ENCODE data around the gene BABAM1.
A peak's percentile ranks its signal among the peaks of the same experiment; 100 is the strongest.

The BABAM1 gene

DNA sequence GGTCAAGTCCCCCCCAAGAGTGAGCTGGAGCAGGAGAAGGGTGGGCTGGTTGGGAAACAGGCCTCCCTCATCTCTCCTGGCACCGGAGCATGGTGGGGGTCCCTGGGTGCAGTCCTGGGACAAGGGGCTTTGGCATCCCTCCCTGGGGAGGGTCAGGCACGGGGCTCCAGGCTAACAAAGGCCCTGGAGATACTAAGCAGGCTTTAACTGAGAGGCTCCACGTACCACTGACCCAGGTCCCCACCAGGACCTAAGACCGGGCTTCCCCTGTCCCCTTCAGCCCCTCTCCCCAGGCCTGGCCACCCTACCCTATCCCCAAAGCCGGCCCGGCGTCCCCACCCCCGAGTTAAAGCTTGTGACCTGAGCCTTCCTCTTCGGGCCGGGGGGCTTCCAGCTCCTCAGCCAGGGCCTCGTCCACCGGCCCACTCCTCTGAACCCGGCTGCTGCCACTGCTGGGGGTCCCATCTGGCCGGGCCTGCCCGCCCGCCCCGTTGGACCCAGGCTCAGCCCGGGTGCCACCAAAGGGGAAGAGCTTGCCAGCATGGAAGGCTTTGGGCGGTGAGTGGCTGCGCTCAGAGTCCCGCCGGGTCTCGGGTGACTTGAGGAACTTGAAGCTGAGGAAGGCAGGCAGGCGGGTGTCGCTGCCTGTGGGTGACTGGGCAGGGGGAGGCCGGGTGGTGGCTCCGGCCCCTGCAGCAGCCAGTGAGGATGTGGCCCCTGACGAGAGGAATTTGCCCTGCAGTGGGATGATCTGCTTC lies 57.3 kb downstream of the BABAM1 start:
- Histone ChIP-seq H3K27ac (ENCODE audit: low read depth, low read length) (no peak overlapping the region), H3K4me1 (ENCODE audit: control insufficient read depth in 1 of 2, insufficient read depth in 2 of 2, low read length in 2 of 2) (peaks cover 0 to 10% of the 10 kb centered on the region in 2 donors), H3K27me3 (ENCODE audit: control insufficient read depth in 1 of 2, insufficient read depth in 2 of 2, low read length in 2 of 2) (peaks cover 3 to 6% of the 10 kb centered on the region in 2 donors), H3K4me3 (ENCODE audit: low read depth in 1 of 2, low read length in 2 of 2) (no peak overlapping the region), H3K36me3 (ENCODE audit: control insufficient read depth in 1 of 2, insufficient read depth in 2 of 2, low read length in 2 of 2) (peaks cover 23 to 25% of the 10 kb centered on the region in 2 donors), H3K9me3 (ENCODE audit: control insufficient read depth in 1 of 2, low read length in 2 of 2) (no peaks in the 10 kb centered on the region), H3K9ac (ENCODE audit: low read depth in 1 of 2, low read length in 2 of 2) (no peak overlapping the region)

- Histone ChIP-seq H3K27ac (ENCODE audit: low read depth, low read length) (no peak overlapping the region), H3K27me3 (ENCODE audit: control insufficient read depth in 1 of 2, insufficient read depth in 2 of 2, low read length in 2 of 2) (peaks cover 9 to 12% of the 10 kb centered on the region in 2 donors), H3K9ac (ENCODE audit: low read depth in 1 of 2, low read length in 2 of 2) (no peak overlapping the region), H3K4me3 (ENCODE audit: low read depth in 1 of 2, low read length in 2 of 2) (no peak overlapping the region), H3K36me3 (ENCODE audit: control insufficient read depth in 1 of 2, insufficient read depth in 2 of 2, low read length in 2 of 2) (peaks cover 19 to 20% of the 10 kb centered on the region in 2 donors), H3K4me1 (ENCODE audit: control insufficient read depth in 1 of 2, insufficient read depth in 2 of 2, low read length in 2 of 2) (peaks cover 0 to 11% of the 10 kb centered on the region in 2 donors), H3K9me3 (ENCODE audit: control insufficient read depth in 1 of 2, low read length in 2 of 2) (no peaks in the 10 kb centered on the region)
These were observed 57.9 kb downstream of the BABAM1 start for GRCh38 chr19:17325133-17325532.

DNA sequence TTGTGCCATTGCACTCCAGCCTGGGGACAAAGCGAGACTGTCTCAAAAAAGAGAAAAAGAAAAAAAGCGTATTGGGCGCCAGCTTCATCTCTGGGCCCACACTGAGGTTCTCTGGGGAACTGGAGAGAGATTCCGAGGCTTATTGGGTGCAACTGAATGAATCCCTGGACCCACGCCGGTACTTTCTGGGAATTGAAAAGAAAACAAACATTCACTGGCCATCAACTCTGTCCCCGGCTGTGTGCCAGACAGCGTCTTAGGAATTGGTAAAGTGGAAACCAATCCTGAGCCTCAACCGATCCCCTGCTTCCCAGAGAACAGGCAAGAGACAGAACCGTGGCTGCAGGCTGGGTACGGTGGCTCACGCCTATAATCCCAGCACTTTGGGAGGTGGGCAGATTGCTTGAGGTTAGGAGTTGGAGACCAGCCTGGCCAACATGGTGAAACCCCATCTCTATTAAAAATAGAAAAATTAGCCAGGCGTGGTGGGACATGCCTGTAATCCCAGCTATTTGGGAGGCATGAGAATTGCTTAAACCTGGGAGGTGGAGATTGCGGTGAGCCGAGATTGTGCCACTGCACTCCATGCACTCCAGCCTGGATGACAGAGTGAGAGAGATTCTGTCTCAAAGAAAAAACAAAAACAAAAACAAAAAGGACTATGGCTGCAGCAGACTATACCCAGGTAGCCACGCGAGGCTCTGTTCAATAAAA lies 58.8 kb downstream of the BABAM1 start:
- Histone ChIP-seq H3K36me3 (ENCODE audit: control insufficient read depth in 1 of 2, insufficient read depth in 2 of 2, low read length in 2 of 2) (peaks cover 11 to 13% of the 10 kb centered on the region in 2 donors), H3K27me3 (ENCODE audit: control insufficient read depth in 1 of 2, insufficient read depth in 2 of 2, low read length in 2 of 2) (peaks cover 18 to 21% of the 10 kb centered on the region in 2 donors), H3K9me3 (ENCODE audit: control insufficient read depth in 1 of 2, low read length in 2 of 2) (no peaks in the 10 kb centered on the region), H3K4me3 (ENCODE audit: low read depth in 1 of 2, low read length in 2 of 2) (no peak overlapping the region), H3K9ac (ENCODE audit: low read depth in 1 of 2, low read length in 2 of 2) (no peak overlapping the region), H3K4me1 (ENCODE audit: control insufficient read depth in 1 of 2, insufficient read depth in 2 of 2, low read length in 2 of 2) (peaks cover 0 to 16% of the 10 kb centered on the region in 2 donors), H3K27ac (ENCODE audit: low read depth, low read length) (no peak overlapping the region)

GRCh38 chr19:17326595-17326966 lies 59.3 kb downstream of the BABAM1 start:
- Histone ChIP-seq H3K9me3 (ENCODE audit: control insufficient read depth in 1 of 2, low read length in 2 of 2) (no peaks in the 10 kb centered on the region), H3K27ac (ENCODE audit: low read depth, low read length) (no peak overlapping the region), H3K4me1 (ENCODE audit: control insufficient read depth in 1 of 2, insufficient read depth in 2 of 2, low read length in 2 of 2) (peaks cover 0 to 17% of the 10 kb centered on the region in 2 donors), H3K9ac (ENCODE audit: low read depth in 1 of 2, low read length in 2 of 2) (no peak overlapping the region), H3K36me3 (ENCODE audit: control insufficient read depth in 1 of 2, insufficient read depth in 2 of 2, low read length in 2 of 2) (peaks cover 6 to 9% of the 10 kb centered on the region in 2 donors), H3K27me3 (ENCODE audit: control insufficient read depth in 1 of 2, insufficient read depth in 2 of 2, low read length in 2 of 2) (peaks cover 19 to 25% of the 10 kb centered on the region in 2 donors), H3K4me3 (ENCODE audit: low read depth in 1 of 2, low read length in 2 of 2) (no peak overlapping the region)

- Histone ChIP-seq H3K27ac (ENCODE audit: low read depth, low read length) (no peak overlapping the region), H3K4me1 (ENCODE audit: control insufficient read depth in 1 of 2, insufficient read depth in 2 of 2, low read length in 2 of 2) (peaks cover 0 to 14% of the 10 kb centered on the region in 2 donors), H3K4me3 (ENCODE audit: low read depth in 1 of 2, low read length in 2 of 2) (no peak overlapping the region), H3K36me3 (ENCODE audit: control insufficient read depth in 1 of 2, insufficient read depth in 2 of 2, low read length in 2 of 2) (peaks cover 0 to 6% of the 10 kb centered on the region in 2 donors), H3K9ac (ENCODE audit: low read depth in 1 of 2, low read length in 2 of 2) (no peak overlapping the region), H3K27me3 (ENCODE audit: control insufficient read depth in 1 of 2, insufficient read depth in 2 of 2, low read length in 2 of 2) (peaks cover 19 to 25% of the 10 kb centered on the region in 2 donors), H3K9me3 (ENCODE audit: control insufficient read depth in 1 of 2, low read length in 2 of 2) (no peaks in the 10 kb centered on the region)
These were observed 59.9 kb downstream of the BABAM1 start for GRCh38 chr19:17327068-17327653.

DNA sequence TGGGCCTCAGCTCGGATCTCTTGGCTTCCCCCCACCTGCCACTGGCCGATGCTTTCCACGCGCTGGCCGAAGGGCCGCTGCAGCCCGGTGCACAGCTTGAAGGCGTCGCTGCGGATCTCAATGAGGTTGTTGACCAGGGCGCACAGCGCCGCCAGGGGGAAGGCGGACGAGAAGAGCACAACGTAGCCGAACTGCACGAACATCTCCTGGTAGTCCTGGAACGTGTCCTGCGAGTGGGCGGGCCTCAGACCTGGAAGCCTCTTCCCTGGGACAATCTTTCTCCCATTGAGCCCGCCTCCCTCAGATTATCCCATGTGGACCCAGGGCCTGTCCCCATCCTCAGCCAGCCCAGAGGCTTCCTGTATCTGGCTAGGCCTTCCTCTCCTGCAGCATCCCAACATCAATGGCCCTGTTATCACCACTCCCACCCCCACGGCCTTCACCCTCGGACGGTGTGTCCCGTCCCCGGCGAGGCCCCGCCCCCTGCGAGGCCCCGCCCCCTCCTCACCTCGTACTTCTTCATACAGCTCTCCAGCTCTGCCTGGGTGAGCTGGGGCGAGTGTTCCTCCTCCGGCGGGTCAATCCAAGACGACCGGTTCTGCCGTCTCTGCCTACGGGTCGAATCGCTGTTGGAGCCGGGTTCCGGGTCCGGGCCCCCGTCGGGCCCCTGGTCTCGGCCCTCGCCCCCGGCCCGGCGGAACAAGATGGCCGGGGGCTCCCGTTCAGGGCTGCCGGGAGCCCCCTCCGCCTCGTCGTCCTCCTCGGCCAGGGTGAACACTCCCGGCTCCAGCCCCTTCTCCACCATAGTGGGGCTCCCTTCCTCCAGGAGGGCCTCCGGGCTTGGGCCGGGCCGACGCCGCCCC lies 60.6 kb downstream of the BABAM1 start:
- no peaks in the 10 kb centered on the region for H3K36me3 ChIP-seq (ENCODE audit: control insufficient read depth in 1 of 2, insufficient read depth in 2 of 2, low read length in 2 of 2)
- H3K27ac ChIP-seq (ENCODE audit: low read depth, low read length): no peak overlapping the region
- H3K4me1 ChIP-seq (ENCODE audit: control insufficient read depth in 1 of 2, insufficient read depth in 2 of 2, low read length in 2 of 2): peaks cover 0 to 14% of the 10 kb centered on the region in 2 donors
- peaks cover 19 to 25% of the 10 kb centered on the region in 2 donors for H3K27me3 ChIP-seq (ENCODE audit: control insufficient read depth in 1 of 2, insufficient read depth in 2 of 2, low read length in 2 of 2)
- peak overlapping the region; percentile 32 to 56 for H3K9ac ChIP-seq (ENCODE audit: low read depth in 1 of 2, low read length in 2 of 2)
- H3K9me3 ChIP-seq (ENCODE audit: control insufficient read depth in 1 of 2, low read length in 2 of 2): no peaks in the 10 kb centered on the region
- peak overlapping the region; percentile 50 to 51 for H3K4me3 ChIP-seq (ENCODE audit: low read depth in 1 of 2, low read length in 2 of 2)
